ENCODE measurements around the gene ZNF438.
"Not testable (repeated sequence)": the region's sequence is repeated elsewhere in the genome, so short reads cannot be mapped to it uniquely, and the experiment has no call there.

Gene ZNF438

DNA sequence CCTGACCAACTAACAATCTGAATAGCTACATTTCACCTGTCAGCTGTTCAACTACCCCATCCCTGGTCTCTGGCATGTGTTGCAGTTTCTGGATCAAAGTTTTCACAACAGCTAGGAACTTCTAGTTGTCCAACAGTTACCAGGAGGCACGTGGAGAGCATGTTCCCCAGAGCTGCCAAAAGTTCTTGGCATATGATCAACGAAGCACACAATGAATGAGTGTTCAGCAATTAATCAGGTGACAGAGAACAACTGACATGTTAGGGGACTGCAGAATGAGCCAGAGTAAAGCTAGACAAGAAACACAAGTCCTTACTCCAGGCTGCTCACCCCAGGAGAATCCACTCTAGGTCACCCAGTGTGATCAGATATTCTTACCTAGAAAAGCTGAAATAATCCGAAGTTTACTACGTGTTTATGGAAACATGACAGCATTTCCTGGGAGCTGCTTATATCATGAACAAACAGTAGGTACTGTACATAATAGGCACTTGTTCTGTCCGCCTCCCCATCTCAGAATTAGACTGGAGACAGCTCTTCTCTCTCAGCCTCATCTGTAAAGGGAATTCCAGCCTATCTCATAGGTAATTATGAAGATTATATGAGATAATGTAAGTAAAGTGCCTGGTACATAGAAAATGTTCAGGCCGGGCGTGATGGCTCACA is 50.6 kb downstream of the ZNF438 start:
- DNase-seq: no peak

DNA sequence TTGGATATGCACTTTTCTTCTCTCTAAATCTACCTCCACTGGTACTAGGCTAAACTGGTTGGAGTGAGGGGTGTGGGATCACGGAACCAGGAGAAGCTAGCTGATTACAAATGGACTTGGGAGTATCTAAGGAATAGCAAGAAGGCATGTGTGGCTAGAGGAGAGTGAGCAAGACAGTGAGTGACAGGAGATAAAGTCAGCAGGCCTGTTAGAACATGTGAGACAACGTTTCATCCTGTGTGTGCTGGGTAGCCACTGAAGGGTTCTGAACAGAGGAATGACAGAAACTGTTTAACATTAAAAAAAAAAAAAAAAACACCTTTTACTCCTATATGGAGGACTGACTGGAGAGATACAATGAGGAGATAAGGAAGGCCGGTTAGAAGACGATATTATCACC is 51.7 kb downstream of the ZNF438 start:
- DNase-seq: no peak

DNA sequence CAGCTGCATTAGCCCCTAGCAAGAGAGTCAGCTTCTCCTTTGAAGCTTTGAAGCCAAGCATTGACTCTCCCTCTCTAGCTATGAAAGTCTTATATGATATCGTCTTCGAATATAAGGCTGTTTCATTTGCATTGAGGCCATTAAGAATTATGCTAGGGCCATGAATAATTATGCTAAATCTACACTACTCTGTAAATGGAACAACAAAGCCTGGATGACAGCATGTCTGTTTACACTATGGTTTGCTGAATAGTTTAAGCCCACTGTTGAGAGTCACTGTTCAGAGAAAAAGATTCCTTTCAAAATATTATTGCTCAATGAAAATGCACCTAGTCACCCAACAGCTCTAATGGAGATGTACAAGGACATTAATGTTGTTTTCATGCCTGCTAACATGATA is 52.8 kb downstream of the ZNF438 start:
- no peak for DNase-seq

DNA sequence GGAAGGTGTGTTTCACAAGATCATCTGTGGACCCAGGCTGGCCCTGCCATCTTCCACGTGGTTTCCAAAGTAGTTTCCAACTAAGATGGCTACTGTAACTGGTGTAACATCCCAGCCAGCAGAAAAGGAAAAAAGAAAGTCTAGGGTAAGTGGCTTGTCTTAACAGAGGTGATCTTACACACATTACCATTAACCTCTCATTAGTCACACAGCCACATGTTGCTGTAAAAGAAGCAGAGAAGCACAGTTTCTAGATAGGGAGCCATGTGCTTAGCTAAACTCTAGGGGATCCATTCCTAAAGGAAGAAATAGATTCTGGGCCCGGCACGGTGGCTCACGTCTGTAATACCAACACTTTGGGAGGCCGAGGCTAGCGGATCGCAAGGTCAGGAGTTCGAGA is 54.3 kb downstream of the ZNF438 start:
- no peak for DNase-seq

DNA sequence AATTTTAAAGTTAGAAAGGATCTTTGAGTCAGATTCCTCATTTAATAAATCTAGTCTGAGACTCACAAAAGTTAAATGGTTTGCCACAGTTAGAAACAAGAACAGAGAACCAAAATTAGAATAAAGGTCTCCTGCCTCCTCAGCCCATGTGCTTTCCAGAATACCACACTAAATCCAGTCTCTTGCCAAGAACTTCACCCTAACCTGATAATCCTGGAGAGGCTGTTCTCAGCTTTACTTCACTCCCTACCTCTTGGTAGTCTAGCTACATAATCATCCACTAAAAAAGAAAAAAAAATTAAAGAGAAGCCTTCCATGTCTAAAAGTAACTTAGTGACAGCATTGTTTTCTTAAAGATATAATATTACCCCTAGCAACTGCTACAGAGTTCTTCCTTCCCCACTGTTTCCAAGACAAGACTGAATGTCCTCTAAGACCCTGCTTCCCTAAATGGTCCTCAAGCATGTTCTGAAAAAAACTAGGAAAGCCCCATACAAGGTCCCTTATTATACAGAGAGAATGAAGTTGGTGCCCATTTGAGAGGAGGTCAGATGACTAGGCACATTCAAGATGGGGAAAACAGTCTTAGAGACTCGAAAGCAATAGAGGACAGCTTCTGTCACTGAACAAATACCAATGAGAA is 56.8 kb downstream of the ZNF438 start:
- no peak for DNase-seq

DNA sequence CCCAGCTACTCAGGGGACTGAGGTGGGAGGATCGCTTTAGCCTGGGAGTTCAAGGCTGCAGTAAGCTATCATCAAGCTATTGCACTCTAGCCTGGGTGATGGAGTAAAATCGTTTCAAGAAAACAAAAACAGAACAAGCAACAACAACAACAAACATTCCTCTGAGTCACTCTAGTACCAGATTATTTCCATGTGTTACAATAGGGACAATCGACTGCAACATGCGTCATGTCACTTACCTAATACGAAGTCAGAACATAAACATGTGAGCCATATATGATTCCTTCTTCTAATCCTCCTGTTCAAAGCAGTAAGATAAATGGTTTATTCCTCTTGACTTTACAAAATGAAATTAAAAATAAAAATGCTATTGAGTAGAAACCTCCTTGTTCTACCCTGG is 57.3 kb downstream of the ZNF438 start:
- no peak for DNase-seq

DNA sequence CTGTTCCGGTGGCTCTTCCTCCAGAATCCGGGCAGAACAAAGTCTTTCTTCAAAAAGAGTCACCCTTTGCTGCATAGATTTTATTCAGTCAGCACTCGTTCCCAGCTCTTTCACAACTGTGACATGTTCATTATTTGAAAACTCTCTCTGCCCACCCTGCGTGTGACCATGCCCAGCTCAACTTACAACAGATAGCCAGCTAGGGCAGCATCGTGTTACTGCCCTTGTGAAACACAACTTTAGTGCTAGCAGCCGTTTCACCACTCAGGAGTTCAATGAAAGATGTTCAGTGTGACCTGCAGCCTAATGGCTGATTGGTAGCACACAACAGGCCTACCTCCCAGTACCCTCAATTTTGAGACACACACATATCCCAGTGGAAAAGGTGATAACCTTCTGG is 57.9 kb downstream of the ZNF438 start:
- DNase-seq: no peak

DNA sequence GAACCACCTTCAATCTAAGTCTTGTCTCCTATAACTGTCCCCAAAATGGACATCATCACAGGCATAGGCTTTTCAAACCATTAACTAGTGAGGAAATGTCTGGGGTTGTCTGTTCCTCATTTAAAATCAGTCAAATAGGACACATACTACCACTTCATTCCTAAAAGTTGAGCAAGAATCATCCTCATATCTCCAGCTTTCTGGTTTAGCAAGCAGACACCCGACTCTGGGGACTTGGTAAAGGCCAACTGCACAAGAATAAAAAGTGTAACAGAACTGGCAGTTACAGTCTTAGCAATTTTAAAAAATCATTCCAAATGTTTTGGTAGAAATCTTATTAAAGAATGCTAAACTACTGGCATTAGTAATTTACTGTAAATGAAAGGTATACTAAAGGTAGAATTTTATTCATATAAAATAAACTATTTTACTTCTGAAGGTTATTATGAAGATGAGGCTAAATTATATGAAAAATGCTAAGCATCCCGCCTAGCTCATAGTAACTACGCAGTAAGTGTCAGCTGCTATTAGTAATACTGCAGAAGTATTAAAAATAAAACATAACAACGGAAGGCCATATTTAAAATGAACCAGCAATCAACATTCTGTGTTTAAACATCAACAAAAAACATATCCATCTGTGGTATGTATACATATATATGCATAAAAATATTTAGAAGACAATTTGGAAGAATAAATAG is 60.8 kb downstream of the ZNF438 start:
- no peak for DNase-seq

DNA sequence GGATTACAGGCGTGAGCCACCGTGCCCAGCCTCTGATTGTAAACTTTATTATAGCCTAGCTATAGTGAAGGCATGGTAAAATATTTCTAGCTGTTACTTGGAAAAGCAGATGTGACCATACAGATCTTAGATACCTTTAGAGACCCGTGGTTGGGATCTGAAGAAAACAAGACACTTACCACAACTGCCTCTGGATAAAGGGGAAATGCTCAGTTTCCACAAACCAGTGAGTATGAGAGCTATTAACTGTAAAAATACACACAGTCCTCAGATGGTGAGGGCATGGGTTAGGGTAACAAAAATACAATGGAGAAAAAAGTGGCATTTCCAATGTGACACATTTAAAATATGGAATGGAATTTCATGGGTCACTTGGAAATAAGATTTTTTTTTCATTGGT is 63.0 kb downstream of the ZNF438 start:
- DNase-seq: no peak

DNA sequence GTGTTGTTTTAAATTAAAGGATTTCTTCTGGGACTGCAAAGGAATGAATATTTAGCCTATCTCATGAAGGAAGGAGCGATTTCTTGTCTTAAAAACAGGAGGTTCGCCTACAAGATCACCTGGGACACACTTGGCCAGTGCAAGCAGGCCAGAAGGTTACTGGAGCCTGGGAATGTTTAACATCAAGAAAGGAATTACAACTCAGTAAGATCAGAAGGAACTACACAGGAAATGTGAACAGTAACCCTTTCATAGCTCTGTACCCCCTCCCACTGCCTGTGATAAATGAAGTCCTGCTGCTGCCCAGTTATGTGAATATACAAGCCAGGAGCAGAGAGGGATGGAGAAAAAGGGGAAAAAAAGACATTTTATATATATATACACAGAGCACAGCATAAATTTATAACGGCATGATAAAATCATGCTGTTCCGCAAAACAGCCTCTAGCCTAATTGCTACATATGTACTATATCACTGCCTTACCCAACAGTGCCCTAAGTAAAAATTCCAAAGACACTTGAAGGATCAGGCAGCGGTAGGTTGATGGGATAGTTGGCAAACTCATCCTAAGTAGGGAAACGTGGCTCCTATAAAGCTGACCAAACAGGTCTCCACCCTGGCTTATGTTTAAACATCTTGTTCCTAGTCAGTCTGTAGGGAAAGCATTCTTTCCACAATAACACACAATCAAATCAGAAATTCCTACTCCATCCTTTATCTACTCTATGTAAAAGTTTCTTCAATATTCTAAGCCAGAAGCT is 63.8 kb downstream of the ZNF438 start:
- no peak for DNase-seq

DNA sequence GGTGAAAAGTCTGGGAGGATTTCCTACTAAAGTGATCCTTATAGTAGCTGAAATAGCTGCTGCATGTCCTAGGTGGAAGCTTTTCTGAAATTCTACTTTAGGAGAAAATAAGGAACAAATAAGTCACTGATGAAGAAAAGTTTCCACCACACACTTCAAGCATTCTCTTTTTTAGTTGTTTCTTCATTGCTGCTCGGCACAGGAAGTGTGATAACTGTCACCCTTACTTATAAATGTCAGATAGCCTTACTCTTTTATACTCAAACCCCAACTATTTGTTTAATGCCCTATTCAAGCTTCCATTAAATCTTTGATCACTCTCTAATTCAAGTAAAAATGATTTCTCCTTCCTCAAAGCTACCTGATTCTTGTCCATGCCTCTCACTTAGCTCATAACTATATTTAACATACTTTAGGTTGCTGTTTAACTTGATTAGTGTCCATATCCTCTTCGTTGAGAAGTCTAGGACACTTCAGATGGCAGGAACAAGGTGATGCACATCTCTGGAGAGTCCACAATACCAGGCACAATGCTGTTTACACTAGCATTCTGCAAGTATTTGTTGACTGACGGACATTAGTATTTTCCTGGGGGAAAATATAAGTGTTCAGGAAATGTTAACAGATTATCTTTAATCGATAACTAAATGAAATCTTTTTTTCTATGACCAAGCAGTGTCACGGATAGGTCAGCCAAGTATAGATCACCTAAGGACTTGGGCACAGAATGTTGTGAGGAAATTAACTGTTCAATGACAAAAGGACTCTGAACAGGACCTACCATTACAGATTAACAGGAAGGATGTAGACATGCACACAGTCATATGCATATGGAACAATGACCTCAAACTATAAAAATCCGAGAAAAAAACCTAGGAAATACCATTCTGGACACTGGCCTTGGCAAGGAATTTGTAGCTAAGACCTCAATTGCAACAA is 67.4 kb downstream of the ZNF438 start:
- no peak for DNase-seq

DNA sequence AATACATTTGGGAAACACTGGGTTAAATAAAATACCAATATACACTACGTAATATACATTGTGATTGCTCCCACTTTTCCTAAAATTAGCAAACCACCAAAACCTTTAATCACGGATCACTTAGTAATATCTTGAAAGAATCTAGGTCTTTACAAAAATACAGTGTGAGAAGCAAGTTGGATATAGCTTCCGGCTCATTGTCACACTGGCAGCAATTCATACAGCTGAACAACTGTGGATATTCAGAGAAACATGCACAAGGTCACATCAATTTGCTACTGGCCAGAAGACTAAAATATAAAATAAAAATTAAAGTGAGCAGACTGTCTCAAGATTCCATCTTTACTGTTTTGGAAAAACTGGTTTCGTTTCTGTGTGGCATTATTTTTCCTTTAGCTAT is 69.1 kb downstream of the ZNF438 start:
- no peak for DNase-seq

DNA sequence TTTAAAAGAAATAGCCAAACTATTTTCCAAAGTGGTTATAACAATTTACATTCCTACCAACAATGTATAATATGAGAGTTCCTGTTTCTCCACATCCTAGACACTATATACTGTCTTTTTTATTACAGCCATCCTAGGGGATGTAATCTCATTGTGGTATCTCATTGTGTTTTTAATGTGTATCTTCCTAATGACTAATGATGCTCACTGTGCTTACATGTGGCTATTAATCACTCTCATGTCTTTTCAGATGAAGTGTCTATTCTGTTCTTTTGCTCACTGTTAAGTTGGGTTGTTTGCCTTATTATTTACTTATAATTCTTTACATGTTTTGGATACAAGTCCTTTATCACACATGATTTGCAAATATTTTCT is 71.8 kb downstream of the ZNF438 start:
- DNase-seq: no peak

DNA sequence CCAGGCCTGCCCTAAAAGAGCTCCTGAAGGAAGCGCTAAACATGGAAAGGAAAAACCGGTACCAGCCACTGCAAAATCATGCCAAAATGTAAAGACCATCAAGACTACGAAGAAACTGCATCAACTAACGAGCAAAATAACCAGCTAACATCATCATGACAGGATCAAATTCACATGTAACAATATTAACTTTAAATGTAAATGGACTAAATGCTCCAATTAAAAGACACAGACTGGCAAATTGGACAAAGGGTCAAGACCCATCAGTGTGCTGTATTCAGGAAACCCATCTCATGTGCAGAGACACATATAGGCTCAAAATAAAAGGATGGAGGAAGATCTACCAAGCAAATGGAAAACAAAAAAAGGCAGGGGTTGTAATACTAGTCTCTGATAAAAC is 82.4 kb downstream of the ZNF438 start:
- not testable (repeated sequence) for DNase-seq

DNA sequence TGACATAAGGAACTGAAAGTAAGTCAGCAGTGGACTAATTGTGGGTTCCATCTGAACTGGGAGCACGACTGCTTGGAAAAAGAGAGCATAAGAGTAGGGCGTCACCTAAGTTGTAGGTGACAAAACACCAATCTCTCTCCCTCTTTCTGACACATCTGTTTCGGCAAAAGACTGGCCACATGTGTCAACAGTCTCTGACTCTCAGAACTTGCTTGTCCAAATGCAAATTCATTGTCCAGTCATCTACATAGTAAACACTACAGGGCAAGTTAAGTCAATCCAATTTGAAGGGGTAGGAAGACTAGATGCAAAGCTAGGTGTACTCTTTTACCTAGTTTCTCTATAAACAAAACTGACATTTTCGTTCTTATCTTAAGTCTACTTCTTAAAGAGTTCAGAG is 87.7 kb downstream of the ZNF438 start:
- no peak for DNase-seq

DNA sequence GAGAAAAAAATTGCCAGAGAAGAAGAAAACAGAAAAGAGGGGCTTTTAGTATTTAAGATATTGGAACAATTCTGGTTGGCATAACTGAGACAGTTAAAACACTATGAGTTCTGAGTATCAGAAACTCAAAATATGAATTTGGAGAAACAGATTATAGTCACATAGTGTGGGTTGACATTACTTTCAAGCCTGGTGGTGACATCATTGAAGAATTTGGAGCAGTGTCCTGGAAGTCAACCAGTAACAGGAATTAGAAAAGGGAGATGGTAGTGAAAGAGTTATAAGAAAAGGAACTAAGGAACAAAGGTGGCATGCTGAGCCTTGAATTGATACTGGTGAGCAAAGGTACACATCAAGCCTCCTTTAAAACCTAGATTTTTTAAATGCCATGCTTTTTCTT is 88.2 kb downstream of the ZNF438 start:
- no peak for DNase-seq

DNA sequence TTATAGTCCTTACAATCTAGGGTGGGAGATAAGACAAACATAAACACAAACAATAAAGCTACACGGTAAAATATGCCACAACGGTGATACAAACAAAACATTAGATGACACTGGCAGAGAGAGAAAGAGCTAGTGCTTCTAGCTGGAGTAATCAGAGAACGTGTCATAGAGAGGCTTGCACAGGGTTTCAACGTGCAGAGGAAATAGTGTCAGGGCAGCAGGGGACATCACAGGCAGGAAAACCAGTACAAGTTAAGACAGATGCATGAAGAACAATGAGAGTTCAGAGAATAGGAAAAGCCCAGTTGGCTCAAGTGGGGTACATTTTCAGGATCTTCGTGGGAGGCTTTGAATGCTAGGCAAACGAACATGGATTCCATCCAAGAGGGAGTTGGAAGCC is 91.4 kb downstream of the ZNF438 start:
- DNase-seq: no peak

DNA sequence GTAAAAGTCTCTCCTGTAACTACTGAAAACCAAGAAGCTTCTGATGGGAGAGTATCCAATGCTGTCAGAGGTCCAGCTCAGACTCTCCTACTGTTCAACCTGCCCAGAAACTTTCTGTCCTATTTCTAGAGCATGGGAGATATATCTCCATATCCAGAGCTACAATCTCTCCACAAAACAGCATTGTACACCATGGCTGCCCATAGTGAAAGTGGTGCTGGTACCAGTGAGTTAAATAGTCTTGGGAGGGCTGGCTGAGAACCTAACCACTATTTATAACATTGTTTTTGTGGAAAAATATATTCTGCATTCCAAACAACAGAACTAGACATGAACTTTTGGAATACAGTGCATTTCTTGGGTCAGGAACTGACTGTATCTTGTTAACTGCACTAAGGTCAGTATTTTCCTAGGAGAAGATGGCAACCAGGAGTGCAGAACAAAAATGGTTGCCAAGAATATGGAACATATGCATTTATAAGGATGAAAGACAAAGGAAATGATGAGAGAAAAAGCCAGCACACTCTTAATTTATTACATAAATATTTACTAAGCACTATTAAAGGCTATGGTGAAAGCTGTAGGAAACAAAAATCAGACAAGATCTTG is 91.9 kb downstream of the ZNF438 start:
- no peak for DNase-seq

DNA sequence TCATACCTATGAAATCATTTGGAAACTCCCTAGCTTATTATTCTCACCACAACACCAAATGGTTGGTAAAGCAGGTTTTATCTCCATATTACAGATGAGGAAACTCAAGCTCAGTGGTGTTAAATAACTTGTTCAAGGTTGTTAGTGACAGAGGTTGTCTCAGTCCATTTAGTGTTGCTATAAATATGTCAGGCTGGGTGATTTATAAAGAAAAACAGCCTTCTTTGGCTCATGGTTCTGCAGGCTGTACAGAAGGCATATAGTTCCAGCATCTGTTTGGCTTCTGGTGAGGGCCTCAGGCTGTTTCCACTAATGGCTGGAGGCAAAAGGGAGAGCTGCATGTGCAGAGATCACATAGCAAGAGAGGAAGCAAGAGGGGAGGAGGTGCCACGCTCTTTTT is 96.6 kb downstream of the ZNF438 start:
- no peak for DNase-seq

DNA sequence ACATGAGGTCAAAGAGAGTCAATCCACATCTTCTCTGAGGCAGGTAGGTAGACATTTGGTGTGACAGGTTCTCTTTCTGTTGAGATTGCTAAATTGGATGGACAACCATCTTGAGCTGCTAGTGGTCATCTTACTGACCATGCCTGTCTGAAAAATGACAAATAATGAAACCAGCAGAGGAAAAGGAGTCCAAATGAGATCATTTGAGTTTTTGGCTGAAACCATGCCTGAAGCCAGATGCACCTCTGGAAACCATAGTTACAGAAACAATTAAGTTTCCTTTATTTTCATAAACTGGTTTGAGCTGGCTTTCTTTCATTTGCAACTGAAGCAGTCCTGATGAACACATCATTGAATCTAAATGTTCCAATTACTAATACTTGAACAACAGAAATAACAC is 100.6 kb downstream of the ZNF438 start:
- DNase-seq: no peak

DNA sequence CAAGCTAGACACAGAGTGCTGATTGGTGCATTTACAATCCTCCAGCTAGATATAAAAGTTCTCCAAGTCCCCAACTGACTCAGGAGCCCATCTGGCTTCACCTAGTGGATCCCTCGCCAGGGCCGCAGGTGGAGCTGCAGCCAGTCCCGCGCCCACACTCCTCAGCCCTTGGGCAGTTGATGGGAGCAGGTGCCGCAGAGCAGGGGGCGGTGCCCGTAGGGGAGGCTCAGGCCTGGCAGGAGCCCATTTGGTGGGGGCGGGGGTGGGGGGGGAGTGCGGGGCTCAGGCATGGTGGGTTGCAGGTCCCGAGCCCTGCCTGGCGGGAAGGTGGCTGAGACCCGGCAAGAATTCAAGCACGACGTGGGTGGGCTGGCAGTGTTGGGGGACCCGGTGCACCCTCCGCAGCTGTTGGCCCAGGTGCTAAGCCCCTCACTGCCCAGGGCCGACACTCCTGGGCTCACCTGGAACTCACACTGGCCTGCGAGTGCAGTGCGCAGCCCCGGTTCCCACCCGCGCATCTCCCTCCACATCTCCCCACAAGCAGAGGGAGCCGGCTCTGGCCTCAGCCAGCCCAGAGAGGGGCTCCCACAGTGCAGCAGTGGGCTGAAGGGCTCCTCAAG is 101.7 kb downstream of the ZNF438 start:
- no peak for DNase-seq

DNA sequence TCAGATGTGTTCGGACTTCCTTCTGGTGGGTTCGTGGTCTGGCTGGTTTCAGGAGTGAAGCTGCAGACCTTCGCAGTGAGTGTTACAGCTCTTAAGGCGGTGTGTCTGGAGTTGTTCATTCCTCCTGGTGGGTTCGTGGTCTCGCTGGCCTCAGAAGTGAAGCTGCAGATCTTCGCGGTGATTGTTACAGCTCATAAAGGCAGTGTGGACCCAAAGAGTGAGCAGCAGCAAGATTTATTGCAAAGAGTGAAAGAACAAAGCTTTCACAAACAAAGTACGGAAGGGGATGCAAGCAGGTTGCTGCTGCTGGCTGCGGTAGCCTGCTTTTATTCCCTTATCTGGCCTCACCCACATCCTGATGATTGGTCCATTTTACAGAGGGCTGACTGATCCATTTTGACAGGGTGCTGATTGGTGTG is 102.3 kb downstream of the ZNF438 start:
- not testable (repeated sequence) for DNase-seq
